WTC11 (cell line): ENCODE measurements around the gene SWT1. TPM values are rescaled to one million over a fixed set of nuclear protein-coding genes. Genes with fewer than 3 reads are reported as not detected.

Source experiments
- ATAC-seq: fragments of 200-7000 bp; cut with Tn5 transposase; 2 replicates; pipeline ENCODE4 v1.10.0; 2021; ENCODE audit warnings: mild to moderate bottlenecking, moderate library complexity
- CTCF ChIA-PET: fragments of 300-600 bp; sonication (Branson Sonifier 250); formaldehyde crosslinking; loops from one replicate; lab custom pipeline; 2021; ENCODE audit warnings: antibody characterized with exemption; lab: Charles Lee
- POLR2A ChIA-PET: fragments of 350-600 bp; sonication (Branson Sonifier 250); formaldehyde crosslinking; loops from one replicate; lab custom pipeline; 2021; ENCODE audit warnings: antibody characterized with exemption; lab: Charles Lee
- DNase-seq: peaks from one replicate; pipeline ENCODE4 v3.0.0; 2021; ENCODE audit warnings: low spot score
- H3K27ac Mint-ChIP-seq: 2 replicates; pipeline ENCODE4 v1.8.0; 2021; ENCODE audit warnings: mixed read lengths
- H3K27me3 Mint-ChIP-seq: 2 replicates; pipeline ENCODE4 v1.8.0; 2021; ENCODE audit warnings: low read depth, mild to moderate bottlenecking, moderate library complexity, mixed read lengths
- H3K36me3 Mint-ChIP-seq: 2 replicates; pipeline ENCODE4 v1.8.0; 2021; ENCODE audit warnings: mixed read lengths
- H3K4me1 Mint-ChIP-seq: 2 replicates; pipeline ENCODE4 v1.8.0; 2022; ENCODE audit warnings: mixed read lengths
- H3K4me3 Mint-ChIP-seq: 2 replicates; pipeline ENCODE4 v1.8.0; 2021; ENCODE audit warnings: mild to moderate bottlenecking, moderate library complexity, mixed read lengths
- H3K9me3 Mint-ChIP-seq: 2 replicates; pipeline ENCODE4 v1.8.0; 2021; ENCODE audit warnings: mixed read lengths
- ATF1 ChIP-seq: sonication (generic); formaldehyde crosslinking; IDR thresholded peaks from 2 replicates; pipeline ENCODE4 v1.8.1; 2023; ENCODE audit warnings: mild to moderate bottlenecking, moderate library complexity, missing genetic modification reagents
- FOXP1 ChIP-seq: sonication (generic); formaldehyde crosslinking; IDR thresholded peaks from 2 replicates; pipeline ENCODE4 v1.8.0; 2022; ENCODE audit warnings: missing genetic modification reagents, mild to moderate bottlenecking, moderate library complexity, borderline replicate concordance
- GRHL2 ChIP-seq: fragments of 250-450 bp; sonication (Bioruptor Pico); IDR thresholded peaks from 2 replicates; pipeline ENCODE4 v1.8.0; 2022; ENCODE audit warnings: mild to moderate bottlenecking, moderate library complexity; ENCODE audit not compliant: insufficient replicate concordance, severe bottlenecking
- HMGA2 ChIP-seq: fragments of 250-450 bp; sonication (Bioruptor Pico); IDR thresholded peaks from 2 replicates; pipeline ENCODE4 v1.4.0; 2021; ENCODE audit warnings: mild to moderate bottlenecking, moderate library complexity
- IRF2 ChIP-seq: sonication (generic); formaldehyde crosslinking; IDR thresholded peaks from 2 replicates; pipeline ENCODE4 v1.8.0; 2022; ENCODE audit warnings: low read depth, missing genetic modification reagents, borderline replicate concordance
- JUN ChIP-seq: sonication (generic); formaldehyde crosslinking; IDR thresholded peaks from 2 replicates; pipeline ENCODE4 v1.8.0; 2023; ENCODE audit warnings: mild to moderate bottlenecking, missing genetic modification reagents
- NR3C1 ChIP-seq: sonication (generic); formaldehyde crosslinking; conservative IDR thresholded peaks from 2 replicates; pipeline ENCODE4 v1.8.1; 2023; ENCODE audit warnings: low read depth, mild to moderate bottlenecking, missing genetic modification reagents
- OVOL2 ChIP-seq: fragments of 250-450 bp; sonication (Bioruptor Pico); IDR thresholded peaks from 2 replicates; pipeline ENCODE4 v1.9.0; 2021; ENCODE audit warnings: mild to moderate bottlenecking, borderline replicate concordance
- TCF7 ChIP-seq: sonication (generic); formaldehyde crosslinking; IDR thresholded peaks from 2 replicates; pipeline ENCODE4 v1.8.0; 2022; ENCODE audit warnings: mild to moderate bottlenecking, low read depth, missing genetic modification reagents, moderate library complexity
- TP53 ChIP-seq: sonication (generic); formaldehyde crosslinking; IDR thresholded peaks from 2 replicates; pipeline ENCODE4 v1.8.1; 2023; ENCODE audit warnings: mild to moderate bottlenecking, missing genetic modification reagents
- ZNF219 ChIP-seq: sonication (generic); formaldehyde crosslinking; IDR thresholded peaks from 2 replicates; pipeline ENCODE4 v1.8.0; 2023; ENCODE audit warnings: missing genetic modification reagents, mild to moderate bottlenecking, borderline replicate concordance
- ZNF232 ChIP-seq: sonication (generic); formaldehyde crosslinking; IDR thresholded peaks from 2 replicates; pipeline ENCODE4 v1.8.0; 2022; ENCODE audit warnings: mild to moderate bottlenecking, missing genetic modification reagents
- total RNA-seq: library from RNA; stranded (reverse); gene quantifications from 3 replicates; pipeline ENCODE4 v1.2.3, GENCODE V29; 2021
- TF ChIP-seq, protein P1 (sequence below): fragments of 250-450 bp; sonication (Bioruptor Pico); IDR thresholded peaks from 2 replicates; pipeline ENCODE4 v2.1.2; 2022; ENCODE audit warnings: mild to moderate bottlenecking, moderate library complexity
- TF ChIP-seq, protein P2 (sequence below): fragments of 250-450 bp; sonication (Bioruptor Pico); IDR thresholded peaks from 2 replicates; pipeline ENCODE4 v1.8.0; 2021; ENCODE audit warnings: mild to moderate bottlenecking
- TF ChIP-seq, protein P3 (sequence below): sonication (generic); formaldehyde crosslinking; IDR thresholded peaks from 2 replicates; pipeline ENCODE4 v1.8.0; 2023; ENCODE audit warnings: mild to moderate bottlenecking, missing genetic modification reagents
- TF ChIP-seq, protein P4 (sequence below): sonication (generic); formaldehyde crosslinking; IDR thresholded peaks from 2 replicates; pipeline ENCODE4 v1.8.1; 2022; ENCODE audit warnings: mild to moderate bottlenecking, moderate library complexity, missing genetic modification reagents
- TF ChIP-seq, protein P5 (sequence below): sonication (generic); formaldehyde crosslinking; IDR thresholded peaks from 2 replicates; pipeline ENCODE4 v1.8.1; 2022; ENCODE audit warnings: mild to moderate bottlenecking, missing genetic modification reagents, moderate library complexity, borderline replicate concordance
- TF ChIP-seq, protein P6 (sequence below): sonication (generic); formaldehyde crosslinking; conservative IDR thresholded peaks from 2 replicates; pipeline ENCODE4 v1.8.1; 2022; ENCODE audit warnings: mild to moderate bottlenecking, missing genetic modification reagents
- TF ChIP-seq, protein P7 (sequence below): fragments of 200-600 bp; IDR thresholded peaks from 2 replicates; pipeline ENCODE4 v1.8.0; 2022; ENCODE audit warnings: antibody characterized with exemption

The SWT1 gene
- total RNA-seq, 1 experiment from 2014 or later: 5.8 TPM

DNA sequence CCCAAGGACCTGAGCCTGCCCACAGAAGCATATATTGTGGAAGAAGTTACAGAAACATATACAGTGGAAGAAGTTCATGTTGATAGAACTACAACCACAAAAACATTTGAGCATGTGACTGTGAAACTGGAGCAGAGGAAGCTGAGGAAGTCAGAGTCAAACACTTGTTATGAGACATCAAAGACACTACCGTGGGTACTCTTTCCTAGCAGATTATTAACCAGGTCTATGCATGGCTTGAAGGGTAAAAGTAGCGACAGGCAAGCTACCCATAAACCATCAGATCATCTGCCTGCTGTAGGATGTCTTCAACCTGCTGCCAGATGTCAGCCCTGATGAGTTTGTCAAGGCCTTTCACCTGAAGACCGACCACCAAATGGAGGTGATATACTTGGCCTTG, 124.3 kb downstream of the SWT1 start:
- Mint-ChIP-seq H3K36me3 (no peaks in the 10 kb centered on the region), H3K4me1 (no peaks in the 10 kb centered on the region), H3K27ac (no peak overlapping the region), H3K9me3 (peaks cover 6% of the 10 kb centered on the region; the same call in 1 of the 2 replicates), H3K4me3 (no peak overlapping the region), H3K27me3 (no peaks in the 10 kb centered on the region)
- POLR2A ChIA-PET: interaction anchor here (0.7 kb wide), 1 partner anchor 576 kb away, joined by 3 read pairs; no protein-coding TSS in a partner anchor
- no peak for DNase-seq
- CTCF ChIA-PET: no interaction called here
- ATAC-seq: no peak
- TF ChIP-seq OVOL2 (CRISPR knock-in tag) (no peak), ATF1 (CRISPR knock-in tag) (no peak), ZNF232 (CRISPR knock-in tag) (no peak), TCF7 (no peak), FOXP1 (CRISPR knock-in tag) (no peak), HMGA2 (no peak), IRF2 (CRISPR knock-in tag) (no peak), TP53 (CRISPR knock-in tag) (no peak), GRHL2 (CRISPR knock-in tag) (no peak), JUN (no peak), NR3C1 (CRISPR knock-in tag) (no peak), ZNF219 (CRISPR knock-in tag) (no peak)
- TF ChIP-seq, protein P1, sequence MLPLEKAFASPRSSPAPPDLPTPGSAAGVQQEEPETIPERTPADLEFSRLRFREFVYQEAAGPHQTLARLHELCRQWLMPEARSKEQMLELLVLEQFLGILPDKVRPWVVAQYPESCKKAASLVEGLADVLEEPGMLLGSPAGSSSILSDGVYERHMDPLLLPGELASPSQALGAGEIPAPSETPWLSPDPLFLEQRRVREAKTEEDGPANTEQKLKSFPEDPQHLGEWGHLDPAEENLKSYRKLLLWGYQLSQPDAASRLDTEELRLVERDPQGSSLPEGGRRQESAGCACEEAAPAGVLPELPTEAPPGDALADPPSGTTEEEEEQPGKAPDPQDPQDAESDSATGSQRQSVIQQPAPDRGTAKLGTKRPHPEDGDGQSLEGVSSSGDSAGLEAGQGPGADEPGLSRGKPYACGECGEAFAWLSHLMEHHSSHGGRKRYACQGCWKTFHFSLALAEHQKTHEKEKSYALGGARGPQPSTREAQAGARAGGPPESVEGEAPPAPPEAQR (CRISPR knock-in tag): no peak
- TF ChIP-seq, protein P2, sequence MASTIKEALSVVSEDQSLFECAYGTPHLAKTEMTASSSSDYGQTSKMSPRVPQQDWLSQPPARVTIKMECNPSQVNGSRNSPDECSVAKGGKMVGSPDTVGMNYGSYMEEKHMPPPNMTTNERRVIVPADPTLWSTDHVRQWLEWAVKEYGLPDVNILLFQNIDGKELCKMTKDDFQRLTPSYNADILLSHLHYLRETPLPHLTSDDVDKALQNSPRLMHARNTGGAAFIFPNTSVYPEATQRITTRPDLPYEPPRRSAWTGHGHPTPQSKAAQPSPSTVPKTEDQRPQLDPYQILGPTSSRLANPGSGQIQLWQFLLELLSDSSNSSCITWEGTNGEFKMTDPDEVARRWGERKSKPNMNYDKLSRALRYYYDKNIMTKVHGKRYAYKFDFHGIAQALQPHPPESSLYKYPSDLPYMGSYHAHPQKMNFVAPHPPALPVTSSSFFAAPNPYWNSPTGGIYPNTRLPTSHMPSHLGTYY: no peak
- TF ChIP-seq, protein P3, sequence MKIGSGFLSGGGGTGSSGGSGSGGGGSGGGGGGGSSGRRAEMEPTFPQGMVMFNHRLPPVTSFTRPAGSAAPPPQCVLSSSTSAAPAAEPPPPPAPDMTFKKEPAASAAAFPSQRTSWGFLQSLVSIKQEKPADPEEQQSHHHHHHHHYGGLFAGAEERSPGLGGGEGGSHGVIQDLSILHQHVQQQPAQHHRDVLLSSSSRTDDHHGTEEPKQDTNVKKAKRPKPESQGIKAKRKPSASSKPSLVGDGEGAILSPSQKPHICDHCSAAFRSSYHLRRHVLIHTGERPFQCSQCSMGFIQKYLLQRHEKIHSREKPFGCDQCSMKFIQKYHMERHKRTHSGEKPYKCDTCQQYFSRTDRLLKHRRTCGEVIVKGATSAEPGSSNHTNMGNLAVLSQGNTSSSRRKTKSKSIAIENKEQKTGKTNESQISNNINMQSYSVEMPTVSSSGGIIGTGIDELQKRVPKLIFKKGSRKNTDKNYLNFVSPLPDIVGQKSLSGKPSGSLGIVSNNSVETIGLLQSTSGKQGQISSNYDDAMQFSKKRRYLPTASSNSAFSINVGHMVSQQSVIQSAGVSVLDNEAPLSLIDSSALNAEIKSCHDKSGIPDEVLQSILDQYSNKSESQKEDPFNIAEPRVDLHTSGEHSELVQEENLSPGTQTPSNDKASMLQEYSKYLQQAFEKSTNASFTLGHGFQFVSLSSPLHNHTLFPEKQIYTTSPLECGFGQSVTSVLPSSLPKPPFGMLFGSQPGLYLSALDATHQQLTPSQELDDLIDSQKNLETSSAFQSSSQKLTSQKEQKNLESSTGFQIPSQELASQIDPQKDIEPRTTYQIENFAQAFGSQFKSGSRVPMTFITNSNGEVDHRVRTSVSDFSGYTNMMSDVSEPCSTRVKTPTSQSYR (CRISPR knock-in tag): no peak
- TF ChIP-seq, protein P4, sequence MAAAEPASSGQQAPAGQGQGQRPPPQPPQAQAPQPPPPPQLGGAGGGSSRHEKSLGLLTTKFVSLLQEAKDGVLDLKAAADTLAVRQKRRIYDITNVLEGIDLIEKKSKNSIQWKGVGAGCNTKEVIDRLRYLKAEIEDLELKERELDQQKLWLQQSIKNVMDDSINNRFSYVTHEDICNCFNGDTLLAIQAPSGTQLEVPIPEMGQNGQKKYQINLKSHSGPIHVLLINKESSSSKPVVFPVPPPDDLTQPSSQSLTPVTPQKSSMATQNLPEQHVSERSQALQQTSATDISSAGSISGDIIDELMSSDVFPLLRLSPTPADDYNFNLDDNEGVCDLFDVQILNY (CRISPR knock-in tag): no peak
- TF ChIP-seq, protein P5, sequence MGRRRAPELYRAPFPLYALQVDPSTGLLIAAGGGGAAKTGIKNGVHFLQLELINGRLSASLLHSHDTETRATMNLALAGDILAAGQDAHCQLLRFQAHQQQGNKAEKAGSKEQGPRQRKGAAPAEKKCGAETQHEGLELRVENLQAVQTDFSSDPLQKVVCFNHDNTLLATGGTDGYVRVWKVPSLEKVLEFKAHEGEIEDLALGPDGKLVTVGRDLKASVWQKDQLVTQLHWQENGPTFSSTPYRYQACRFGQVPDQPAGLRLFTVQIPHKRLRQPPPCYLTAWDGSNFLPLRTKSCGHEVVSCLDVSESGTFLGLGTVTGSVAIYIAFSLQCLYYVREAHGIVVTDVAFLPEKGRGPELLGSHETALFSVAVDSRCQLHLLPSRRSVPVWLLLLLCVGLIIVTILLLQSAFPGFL (CRISPR knock-in tag): no peak
- TF ChIP-seq, protein P6, sequence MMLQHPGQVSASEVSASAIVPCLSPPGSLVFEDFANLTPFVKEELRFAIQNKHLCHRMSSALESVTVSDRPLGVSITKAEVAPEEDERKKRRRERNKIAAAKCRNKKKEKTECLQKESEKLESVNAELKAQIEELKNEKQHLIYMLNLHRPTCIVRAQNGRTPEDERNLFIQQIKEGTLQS (CRISPR knock-in tag): no peak
- TF ChIP-seq, protein P7, sequence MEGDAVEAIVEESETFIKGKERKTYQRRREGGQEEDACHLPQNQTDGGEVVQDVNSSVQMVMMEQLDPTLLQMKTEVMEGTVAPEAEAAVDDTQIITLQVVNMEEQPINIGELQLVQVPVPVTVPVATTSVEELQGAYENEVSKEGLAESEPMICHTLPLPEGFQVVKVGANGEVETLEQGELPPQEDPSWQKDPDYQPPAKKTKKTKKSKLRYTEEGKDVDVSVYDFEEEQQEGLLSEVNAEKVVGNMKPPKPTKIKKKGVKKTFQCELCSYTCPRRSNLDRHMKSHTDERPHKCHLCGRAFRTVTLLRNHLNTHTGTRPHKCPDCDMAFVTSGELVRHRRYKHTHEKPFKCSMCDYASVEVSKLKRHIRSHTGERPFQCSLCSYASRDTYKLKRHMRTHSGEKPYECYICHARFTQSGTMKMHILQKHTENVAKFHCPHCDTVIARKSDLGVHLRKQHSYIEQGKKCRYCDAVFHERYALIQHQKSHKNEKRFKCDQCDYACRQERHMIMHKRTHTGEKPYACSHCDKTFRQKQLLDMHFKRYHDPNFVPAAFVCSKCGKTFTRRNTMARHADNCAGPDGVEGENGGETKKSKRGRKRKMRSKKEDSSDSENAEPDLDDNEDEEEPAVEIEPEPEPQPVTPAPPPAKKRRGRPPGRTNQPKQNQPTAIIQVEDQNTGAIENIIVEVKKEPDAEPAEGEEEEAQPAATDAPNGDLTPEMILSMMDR: no peak
